ENCODE results near the gene SWSAP1.
"Not testable (repeated sequence)": the region's sequence is repeated elsewhere in the genome, so short reads cannot be mapped to it uniquely, and the experiment has no call there.

SWSAP1 gene

GRCh38 chr19:11374433-11375142 lies at the start of gene SWSAP1:
TSS of gene SWSAP1 (plus strand) at chr19:11374666. CDS start at chr19:11374681, 15 bp downstream.
- peak; percentile 92 to 95 for DNase-seq (ENCODE audit: low read depth in 2 of 2, low spot score in 1 of 2)

- DNase-seq (ENCODE audit: low read depth in 2 of 2, low spot score in 1 of 2) = no peak
These were observed 49.6 kb upstream of the SWSAP1 start for GRCh38 chr19:11324748-11325389.

- DNase-seq (ENCODE audit: low read depth in 2 of 2, low spot score in 1 of 2) = no peak
These were observed 48.9 kb upstream of the SWSAP1 start for GRCh38 chr19:11325544-11325943.

GRCh38 chr19:11330127-11330526 lies 44.3 kb upstream of the SWSAP1 start:
- DNase-seq (ENCODE audit: low read depth in 2 of 2, low spot score in 1 of 2) = no peak

GRCh38 chr19:11331502-11331901 lies 43.0 kb upstream of the SWSAP1 start:
- DNase-seq (ENCODE audit: low read depth in 2 of 2, low spot score in 1 of 2) = no peak

GRCh38 chr19:11332822-11333221 lies 41.6 kb upstream of the SWSAP1 start:
- no peak for DNase-seq (ENCODE audit: low read depth in 2 of 2, low spot score in 1 of 2)

GRCh38 chr19:11333838-11334237 lies 40.6 kb upstream of the SWSAP1 start:
- not testable (repeated sequence) for DNase-seq (ENCODE audit: low read depth in 2 of 2, low spot score in 1 of 2)

GRCh38 chr19:11335449-11336146 lies 38.9 kb upstream of the SWSAP1 start:
- no peak for DNase-seq (ENCODE audit: low read depth in 2 of 2, low spot score in 1 of 2)

- DNase-seq (ENCODE audit: low read depth in 2 of 2, low spot score in 1 of 2) = no peak
These were observed 37.4 kb upstream of the SWSAP1 start for GRCh38 chr19:11337080-11337479.

GRCh38 chr19:11338121-11338520 lies 36.3 kb upstream of the SWSAP1 start:
- no peak for DNase-seq (ENCODE audit: low read depth in 2 of 2, low spot score in 1 of 2)

- no peak for DNase-seq (ENCODE audit: low read depth in 2 of 2, low spot score in 1 of 2)
These were observed 35.8 kb upstream of the SWSAP1 start for GRCh38 chr19:11338569-11339253.

- DNase-seq (ENCODE audit: low read depth in 2 of 2, low spot score in 1 of 2) = peak; percentile 54 to 59
These were observed 35.0 kb upstream of the SWSAP1 start, which contains the start of gene RAB3D for GRCh38 chr19:11339254-11340098. TSS of gene RAB3D (minus strand) at chr19:11339657. CDS start at chr19:11337399, 2,258 bp downstream.

GRCh38 chr19:11340099-11340467 lies 34.4 kb upstream of the SWSAP1 start:
- not testable (repeated sequence) for DNase-seq (ENCODE audit: low read depth in 2 of 2, low spot score in 1 of 2)

GRCh38 chr19:11342429-11342828 lies 32.0 kb upstream of the SWSAP1 start:
- DNase-seq (ENCODE audit: low read depth in 2 of 2, low spot score in 1 of 2) = no peak

GRCh38 chr19:11345122-11345803 lies 29.2 kb upstream of the SWSAP1 start:
- no peak for DNase-seq (ENCODE audit: low read depth in 2 of 2, low spot score in 1 of 2)

GRCh38 chr19:11346104-11346940 lies 28.1 kb upstream of the SWSAP1 start, which contains the start of the genes CCDC159 and TMEM205:
TSS of gene CCDC159 (plus strand) at chr19:11346519. CDS start at chr19:11346607, 88 bp downstream.
TSS of gene TMEM205 (minus strand) at chr19:11346268. CDS start at chr19:11345619, 649 bp downstream.
- DNase-seq (ENCODE audit: low read depth in 2 of 2, low spot score in 1 of 2) = peak; percentile 98 to 99

- no peak for DNase-seq (ENCODE audit: low read depth in 2 of 2, low spot score in 1 of 2)
These were observed 26.9 kb upstream of the SWSAP1 start for GRCh38 chr19:11347546-11348039.

GRCh38 chr19:11349171-11349570 lies 25.3 kb upstream of the SWSAP1 start:
- DNase-seq (ENCODE audit: low read depth in 2 of 2, low spot score in 1 of 2) = no peak

- not testable (repeated sequence) for DNase-seq (ENCODE audit: low read depth in 2 of 2, low spot score in 1 of 2)
These were observed 20.4 kb upstream of the SWSAP1 start for GRCh38 chr19:11354102-11354501.

Measured in stimulated activated CD8-positive, alpha-beta memory T cell treated with anti-CD3 and anti-CD28 coated beads, Interleukin-4, amount 100 ng/mL, for 4 hours (primary cell).